ENCODE measurements around the gene GJC2. TPM values are rescaled to one million over a fixed set of nuclear protein-coding genes. Genes with fewer than 3 reads are reported as not detected.

Gene GJC2
- total and polyA plus RNA-seq, 10 of the 15 experiments (the other 5 are each of a cell fraction or from before 2014, with no cell fraction given) = 0.04 to 0.44 (median 0.07) TPM; not detected in 4

DNA sequence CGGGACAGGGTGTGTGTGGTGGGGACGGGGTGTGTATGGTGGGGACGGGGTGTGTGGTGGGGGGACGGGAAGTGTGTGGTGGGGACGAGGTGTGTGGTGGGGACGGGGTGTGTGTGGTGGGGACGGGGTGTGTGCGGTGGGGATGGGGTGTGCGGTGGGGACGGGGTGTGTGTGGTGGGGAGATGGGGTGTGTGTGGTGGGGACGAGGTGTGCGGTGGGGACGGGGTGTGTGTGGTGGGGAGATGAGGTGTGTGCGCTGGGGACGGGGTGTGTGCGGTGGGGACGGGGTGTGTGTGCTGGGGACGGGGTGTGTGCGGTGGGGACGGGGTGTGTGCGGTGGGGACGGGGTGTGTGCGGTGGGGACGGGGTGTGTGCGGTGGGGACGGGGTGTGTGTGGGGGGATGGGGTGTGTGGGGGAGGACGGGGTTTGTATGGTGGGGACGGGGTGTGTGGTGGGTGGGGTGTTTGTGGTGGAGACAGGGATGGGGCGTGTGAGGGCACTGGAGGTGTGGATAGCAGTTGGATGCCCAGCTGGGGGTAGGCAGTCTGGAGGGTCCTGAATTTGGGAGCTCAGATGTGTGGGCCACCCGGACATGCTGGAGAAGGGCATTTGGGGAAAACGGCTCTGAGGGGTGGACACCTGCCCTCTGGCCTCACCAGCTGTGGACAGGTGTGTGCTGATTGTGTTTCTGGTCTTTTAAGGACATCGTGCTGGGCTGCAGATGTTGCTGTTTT, 32.7 kb downstream of the GJC2 start:
- TF ChIP-seq NR2C1 (IDR thresholded peaks at IDR 0.05) (no peak), REST (IDR thresholded peaks at IDR 0.05; ENCODE audit: low read depth, low read length) (no peak), E4F1 (IDR thresholded peaks at IDR 0.05; ENCODE audit: borderline replicate concordance, partially characterized antibody) (no peak), FOXK2 (IDR thresholded peaks at IDR 0.05) (no peak), FOXM1 (IDR thresholded peaks at IDR 0.05; ENCODE audit: low read depth, low read length) (no peak), ZBTB40 (IDR thresholded peaks at IDR 0.05; ENCODE audit: borderline replicate concordance) (no peak), CHD1 (IDR thresholded peaks at IDR 0.05; ENCODE audit: low read depth, low read length) (no peak), SRF (IDR thresholded peaks at IDR 0.05; ENCODE audit: low read depth in 2 of 2, low read length in 2 of 2) (no peak), TCF12 (IDR thresholded peaks at IDR 0.05; ENCODE audit: low read depth, low read length) (no peak), NR2C2 (IDR thresholded peaks at IDR 0.05; ENCODE audit: borderline replicate concordance, control insufficient read depth, insufficient read length, low read depth) (no peak), NFYB (IDR thresholded peaks at IDR 0.05; ENCODE audit: insufficient read depth, low read depth, low read length) (no peak), PAX8 (IDR thresholded peaks at IDR 0.05) (no peak), GABPA (IDR thresholded peaks at IDR 0.05; ENCODE audit: low read depth) (no peak)
- DNase-seq (ENCODE audit: low read depth, low spot score) (no peak), ATAC-seq (no peak), FAIRE-seq (no peak)
- H3K27me3 ChIP-seq (replicated peaks in 1 of 2; ENCODE audit: control insufficient read depth in 2 of 2, insufficient read depth in 2 of 2, low read length in 1 of 2) = no peaks in the 10 kb centered on the region
- no peaks in the 10 kb centered on the region for H3K79me2 ChIP-seq (ENCODE audit: control insufficient read depth, insufficient read depth, low read length)
- H3K36me3 ChIP-seq (ENCODE audit: control insufficient read depth in 2 of 2, insufficient read depth in 2 of 2, low read length in 1 of 2) = no peaks in the 10 kb centered on the region
- H2AFZ ChIP-seq (ENCODE audit: control insufficient read depth, low read depth, low read length) = no peak overlapping the region
- no TSS peak for BruUV-seq (replicated peaks)
- H3K27ac ChIP-seq (ENCODE audit: control insufficient read depth, insufficient read depth) = no peak overlapping the region
- H3K9me3 ChIP-seq (replicated peaks; ENCODE audit: control insufficient read depth, insufficient read depth, low read length) = no peaks in the 10 kb centered on the region
- H3K4me3 ChIP-seq = no peak overlapping the region
- in situ Hi-C loops (cut with MboI) = no loop called here
- ChIA-PET SMC1A (ENCODE audit: uncharacterized antibody, unreplicated experiment) (no interaction called here), RAD21 (ENCODE audit: unreplicated experiment) (no interaction called here), POLR2A (no interaction called here), CTCF (no interaction called here)
- WGBS (ENCODE audit: insufficient coverage, insufficient replicate concordance, low lambda C conversion rate, missing lambda C conversion rate) = 31% methylated on average over 7 of the region's 32 CpGs
- no peaks in the 10 kb centered on the region for H4K20me1 ChIP-seq (ENCODE audit: control insufficient read depth, insufficient read depth)
- H3K4me1 ChIP-seq (ENCODE audit: control insufficient read depth, insufficient read depth, low read length) = no peaks in the 10 kb centered on the region
- intact Hi-C loops (cut with micrococcal nuclease; ENCODE audit: unreplicated experiment) = no loop called here
- H3K4me2 ChIP-seq (ENCODE audit: control insufficient read depth, insufficient read depth) = no peak overlapping the region
- H3K9ac ChIP-seq (ENCODE audit: control insufficient read depth, insufficient read depth, low read length) = no peak overlapping the region
